Activated T-cell treated with anti-CD3 and anti-CD28 coated beads, Interleukin-2, amount 50 U/mL, for 24 hours (primary cell): Measurements from ENCODE around the gene NPTXR.
A peak's percentile ranks its signal among the peaks of the same experiment; 100 is the strongest.

Experiments used
- DNase-seq: peaks from one replicate; pipeline ENCODE4 v3.0.0-alpha.2; 2020
- H3K27ac Mint-ChIP-seq: 2 replicates; pipeline ENCODE4 v1.8.0; 2020; ENCODE audit warnings: mild to moderate bottlenecking, mixed read lengths
- H3K27me3 Mint-ChIP-seq: 2 replicates; pipeline ENCODE4 v1.8.0; 2020; ENCODE audit warnings: mixed read lengths
- H3K36me3 Mint-ChIP-seq: 2 replicates; pipeline ENCODE4 v1.8.0; 2020; ENCODE audit warnings: low read depth, mixed read lengths
- H3K4me1 Mint-ChIP-seq: 2 replicates; pipeline ENCODE4 v1.8.0; 2020; ENCODE audit warnings: low read depth, mixed read lengths
- H3K4me3 Mint-ChIP-seq: 2 replicates; pipeline ENCODE4 v1.8.0; 2020; ENCODE audit warnings: mild to moderate bottlenecking, moderate library complexity, mixed read lengths
- H3K9me3 Mint-ChIP-seq: 2 replicates; pipeline ENCODE4 v1.8.0; 2020; ENCODE audit warnings: mixed read lengths

NPTXR gene

DNA sequence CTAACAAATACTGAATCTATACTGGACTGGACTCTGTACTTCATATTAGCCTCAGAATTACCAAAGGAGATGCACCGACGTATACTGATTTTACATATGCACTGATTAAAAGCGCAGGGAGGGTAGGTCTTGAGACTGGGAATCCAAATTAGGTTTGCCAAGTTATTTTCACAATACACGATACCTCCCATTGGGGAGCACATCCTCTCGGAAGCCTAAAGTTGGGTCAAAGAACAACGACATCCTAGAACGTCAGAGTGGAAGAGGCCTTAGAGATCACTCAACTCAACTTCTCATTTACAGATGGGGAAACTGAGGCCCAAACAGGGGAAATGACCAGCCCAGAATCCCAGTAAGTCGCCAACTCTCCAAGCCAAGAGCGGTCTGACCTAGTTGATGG lies 50.5 kb downstream of the NPTXR start:
- Mint-ChIP-seq H3K27me3 (peaks cover 3% of the 10 kb centered on the region), H3K4me3 (peak overlapping the region; percentile 82), H3K36me3 (peaks cover 5% of the 10 kb centered on the region), H3K9me3 (no peaks in the 10 kb centered on the region), H3K27ac (peak overlapping the region; percentile 82), H3K4me1 (peaks cover 24% of the 10 kb centered on the region)
- DNase-seq = no peak

GRCh38 chr22:38792833-38793232 lies 51.0 kb downstream of the NPTXR start:
- DNase-seq = no peak
- Mint-ChIP-seq H3K4me1 (peaks cover 19% of the 10 kb centered on the region), H3K27me3 (peaks cover 3% of the 10 kb centered on the region), H3K27ac (peak overlapping the region; percentile 82), H3K36me3 (peaks cover 5% of the 10 kb centered on the region), H3K4me3 (peak overlapping the region; percentile 82), H3K9me3 (no peaks in the 10 kb centered on the region)

DNA sequence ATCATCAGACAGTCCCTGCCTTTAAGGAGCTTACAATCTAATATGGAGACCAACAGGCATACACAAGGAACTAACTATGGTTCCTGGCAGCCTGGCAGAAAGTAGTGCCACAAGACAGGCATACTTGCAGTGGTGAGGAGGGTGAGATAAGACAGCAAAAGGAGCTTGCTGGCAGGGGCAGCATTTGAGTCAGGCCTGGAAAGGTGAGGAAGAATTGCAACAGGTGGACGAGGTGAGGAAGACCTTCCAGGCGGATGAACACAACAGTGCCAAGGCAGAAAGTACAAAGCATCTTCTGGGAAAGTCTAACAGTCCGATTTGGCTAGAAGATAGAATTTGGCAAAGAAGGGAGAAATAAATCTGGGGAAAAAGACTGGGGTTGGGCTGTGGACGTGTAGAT lies 54.2 kb downstream of the NPTXR start:
- Mint-ChIP-seq H3K36me3 (peaks cover 5% of the 10 kb centered on the region), H3K4me3 (no peak overlapping the region), H3K9me3 (no peaks in the 10 kb centered on the region), H3K4me1 (peaks cover 18% of the 10 kb centered on the region), H3K27me3 (no peaks in the 10 kb centered on the region), H3K27ac (no peak overlapping the region)
- DNase-seq = no peak

GRCh38 chr22:38788846-38789245 lies 55.0 kb downstream of the NPTXR start:
- DNase-seq = no peak
- Mint-ChIP-seq H3K36me3 (peaks cover 5% of the 10 kb centered on the region), H3K4me3 (no peak overlapping the region), H3K4me1 (peaks cover 12% of the 10 kb centered on the region), H3K9me3 (no peaks in the 10 kb centered on the region), H3K27ac (no peak overlapping the region), H3K27me3 (no peaks in the 10 kb centered on the region)

GRCh38 chr22:38788021-38788816 lies 55.6 kb downstream of the NPTXR start:
- Mint-ChIP-seq H3K4me1 (peaks cover 15% of the 10 kb centered on the region), H3K9me3 (no peaks in the 10 kb centered on the region), H3K27me3 (no peaks in the 10 kb centered on the region), H3K27ac (no peak overlapping the region), H3K4me3 (no peak overlapping the region), H3K36me3 (peaks cover 2% of the 10 kb centered on the region)
- no peak for DNase-seq

GRCh38 chr22:38786631-38787030 lies 57.2 kb downstream of the NPTXR start:
- H3K4me3 Mint-ChIP-seq = no peak overlapping the region
- no peaks in the 10 kb centered on the region for H3K36me3 Mint-ChIP-seq
- peaks cover 15% of the 10 kb centered on the region for H3K4me1 Mint-ChIP-seq
- no peaks in the 10 kb centered on the region for H3K9me3 Mint-ChIP-seq
- no peaks in the 10 kb centered on the region for H3K27me3 Mint-ChIP-seq
- no peak for DNase-seq
- no peak overlapping the region for H3K27ac Mint-ChIP-seq

GRCh38 chr22:38784856-38785255 lies 59.0 kb downstream of the NPTXR start:
- no peak overlapping the region for H3K4me3 Mint-ChIP-seq
- H3K36me3 Mint-ChIP-seq = peaks cover 5% of the 10 kb centered on the region
- H3K27ac Mint-ChIP-seq = no peak overlapping the region
- no peaks in the 10 kb centered on the region for H3K27me3 Mint-ChIP-seq
- H3K9me3 Mint-ChIP-seq = no peaks in the 10 kb centered on the region
- no peak for DNase-seq
- peaks cover 15% of the 10 kb centered on the region for H3K4me1 Mint-ChIP-seq

GRCh38 chr22:38784035-38784434 lies 59.8 kb downstream of the NPTXR start:
- no peak overlapping the region for H3K27ac Mint-ChIP-seq
- no peaks in the 10 kb centered on the region for H3K9me3 Mint-ChIP-seq

GRCh38 chr22:38783095-38783615 lies 60.7 kb downstream of the NPTXR start:
- no peaks in the 10 kb centered on the region for H3K9me3 Mint-ChIP-seq
- H3K36me3 Mint-ChIP-seq = peaks cover 5% of the 10 kb centered on the region
- no peak for DNase-seq
- H3K4me1 Mint-ChIP-seq = peaks cover 15% of the 10 kb centered on the region
- H3K27me3 Mint-ChIP-seq = no peaks in the 10 kb centered on the region
- H3K27ac Mint-ChIP-seq = no peak overlapping the region
- no peak overlapping the region for H3K4me3 Mint-ChIP-seq

More at GRCh38 chr22:38784035-38784434, 59.8 kb downstream of the NPTXR start:
- no peak overlapping the region for H3K4me3 Mint-ChIP-seq
- DNase-seq = no peak
- H3K36me3 Mint-ChIP-seq = peaks cover 5% of the 10 kb centered on the region
- no peaks in the 10 kb centered on the region for H3K27me3 Mint-ChIP-seq
- H3K4me1 Mint-ChIP-seq = peaks cover 15% of the 10 kb centered on the region

- Mint-ChIP-seq H3K27ac (no peak overlapping the region), H3K9me3 (no peaks in the 10 kb centered on the region), H3K4me3 (no peak overlapping the region), H3K4me1 (peaks cover 15% of the 10 kb centered on the region), H3K27me3 (no peaks in the 10 kb centered on the region), H3K36me3 (peaks cover 5% of the 10 kb centered on the region)
- no peak for DNase-seq
These were observed 61.3 kb downstream of the NPTXR start for GRCh38 chr22:38782402-38783094.

DNA sequence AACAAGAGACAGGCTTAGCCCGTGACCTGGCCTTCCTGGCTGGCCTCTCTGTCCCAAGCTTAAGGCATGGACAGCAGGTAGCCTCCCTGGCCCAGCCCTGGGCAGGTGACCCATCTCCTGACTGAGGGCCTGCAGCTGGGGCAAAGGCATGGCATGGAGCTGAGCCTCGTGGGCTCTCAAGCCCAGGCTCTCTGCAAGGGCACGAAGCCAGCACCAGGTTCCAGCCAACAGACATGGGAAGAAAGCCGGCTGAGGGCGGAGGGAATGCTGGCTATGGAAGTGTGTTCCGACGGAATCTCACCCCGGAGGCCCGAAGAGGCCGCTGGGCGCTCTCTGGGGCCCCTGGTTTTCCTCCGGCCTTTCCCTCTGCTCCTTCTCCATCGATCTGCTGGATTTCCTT lies 62.8 kb downstream of the NPTXR start:
- DNase-seq = no peak
- Mint-ChIP-seq H3K9me3 (no peaks in the 10 kb centered on the region), H3K27ac (no peak overlapping the region), H3K4me1 (peaks cover 15% of the 10 kb centered on the region), H3K27me3 (no peaks in the 10 kb centered on the region), H3K36me3 (peaks cover 5% of the 10 kb centered on the region), H3K4me3 (no peak overlapping the region)

GRCh38 chr22:38777087-38777671 lies 66.6 kb downstream of the NPTXR start:
- no peak for DNase-seq
- Mint-ChIP-seq H3K27me3 (no peaks in the 10 kb centered on the region), H3K4me3 (no peak overlapping the region), H3K27ac (no peak overlapping the region), H3K9me3 (no peaks in the 10 kb centered on the region), H3K36me3 (peaks cover 5% of the 10 kb centered on the region), H3K4me1 (no peaks in the 10 kb centered on the region)

DNA sequence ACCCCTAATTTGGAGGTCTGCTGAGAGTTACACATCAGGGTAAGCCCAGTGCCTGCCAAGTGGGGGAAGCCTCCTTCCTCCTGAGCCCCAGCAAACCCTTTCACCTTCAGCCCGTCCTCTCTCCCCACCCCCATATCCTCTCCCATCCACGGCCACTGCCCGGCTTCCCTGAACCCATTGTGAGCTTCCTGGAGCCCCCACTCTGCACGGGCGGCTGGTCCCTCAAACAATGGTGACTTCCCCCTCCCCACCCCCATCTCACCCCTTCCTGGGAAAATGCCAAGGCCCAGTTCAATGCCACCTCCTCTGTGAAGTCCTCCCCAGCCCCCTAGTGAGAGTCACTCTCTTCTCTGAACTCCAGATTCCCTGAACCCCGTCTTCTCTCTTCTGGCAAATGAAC lies 67.7 kb downstream of the NPTXR start:
- no peaks in the 10 kb centered on the region for H3K4me1 Mint-ChIP-seq
- no peak overlapping the region for H3K27ac Mint-ChIP-seq

DNA sequence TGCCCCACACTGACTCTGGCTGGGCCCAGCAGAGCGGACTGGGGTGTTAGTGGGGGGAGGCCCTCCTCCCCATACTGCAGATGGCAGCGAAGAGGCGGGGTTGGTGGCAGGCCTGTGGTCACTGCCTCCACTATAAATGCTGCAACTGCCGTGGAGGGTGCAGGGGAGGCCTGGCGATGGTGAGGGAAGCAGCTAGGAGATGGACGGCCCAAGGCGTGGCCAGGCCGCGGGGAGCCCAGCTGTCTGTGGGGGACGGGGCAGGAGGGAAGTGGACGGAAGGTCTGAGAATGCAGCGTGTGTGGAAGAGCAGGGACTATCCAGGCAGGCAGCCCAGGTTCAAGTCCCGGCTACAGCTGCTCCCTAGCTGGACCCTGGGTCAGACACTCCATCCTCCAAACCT lies 68.2 kb downstream of the NPTXR start:
- no peak for DNase-seq
- Mint-ChIP-seq H3K27me3 (no peaks in the 10 kb centered on the region), H3K36me3 (peaks cover 5% of the 10 kb centered on the region), H3K4me1 (no peaks in the 10 kb centered on the region), H3K9me3 (no peaks in the 10 kb centered on the region), H3K27ac (no peak overlapping the region), H3K4me3 (no peak overlapping the region)

More for the DNA sequence above, 67.7 kb downstream of the NPTXR start:
- no peaks in the 10 kb centered on the region for H3K27me3 Mint-ChIP-seq
- H3K36me3 Mint-ChIP-seq = peaks cover 5% of the 10 kb centered on the region
- no peak for DNase-seq
- H3K4me3 Mint-ChIP-seq = no peak overlapping the region
- no peaks in the 10 kb centered on the region for H3K9me3 Mint-ChIP-seq
